T-helper 2 cell treated with Interferon-gamma antibody and Interleukin-4, amounts not matched to agents 100 ng/mL and 5 ng/mL, for 36 hours (primary cell): ENCODE results near the gene MAEA. TPM values are rescaled to one million over a fixed set of nuclear protein-coding genes. Genes with fewer than 3 reads are reported as not detected.

Experiments
- intact Hi-C: fragments of 100-400 bp; cut with micrococcal nuclease; formaldehyde crosslinking; loops from one replicate; pipeline ENCODE4 v1.15.1; 2023
- total RNA-seq: library from RNA; stranded (reverse); gene quantifications from 2 replicates; pipeline ENCODE4 v1.2.3, GENCODE V29; 2022

MAEA gene
- total RNA-seq, 1 donor from 2014 or later = 62.9 TPM

- intact Hi-C loops = no loop called here
These were observed 8.0 kb downstream of the MAEA start for GRCh38 chr4:1297456-1298325.

GRCh38 chr4:1298461-1298860 lies 8.8 kb downstream of the MAEA start:
- intact Hi-C loops = no loop called here

GRCh38 chr4:1299301-1299860 lies 9.7 kb downstream of the MAEA start:
- intact Hi-C loops = no loop called here

GRCh38 chr4:1300466-1301455 lies 11.1 kb downstream of the MAEA start:
- intact Hi-C loops = no loop called here

- intact Hi-C loops = no loop called here
These were observed 12.5 kb downstream of the MAEA start for GRCh38 chr4:1302159-1302558.

- intact Hi-C loops = no loop called here
These were observed 15.6 kb downstream of the MAEA start for GRCh38 chr4:1305261-1305711.

GRCh38 chr4:1305781-1306455 lies 16.2 kb downstream of the MAEA start:
- intact Hi-C loops = no loop called here

- intact Hi-C loops = no loop called here
These were observed 18.5 kb downstream of the MAEA start for GRCh38 chr4:1307951-1308735.

- intact Hi-C loops = loop anchor here (2.0 kb wide), 1 partner anchor 37 kb away; the partner anchor contains the start of gene UVSSA
These were observed 19.7 kb downstream of the MAEA start for GRCh38 chr4:1309261-1310010.

GRCh38 chr4:1310031-1310795 lies 20.5 kb downstream of the MAEA start:
- intact Hi-C loops = loop anchor here (2.0 kb wide), 1 partner anchor 37 kb away; the partner anchor contains the start of gene UVSSA

- intact Hi-C loops = loop anchor here (2.0 kb wide), 1 partner anchor 36 kb away; the partner anchor contains the start of gene UVSSA
These were observed 21.3 kb downstream of the MAEA start for GRCh38 chr4:1310796-1311631.

GRCh38 chr4:1312821-1313640 lies 23.3 kb downstream of the MAEA start:
- intact Hi-C loops = no loop called here

- intact Hi-C loops = no loop called here
These were observed 25.6 kb downstream of the MAEA start for GRCh38 chr4:1315306-1315705.

- intact Hi-C loops = no loop called here
These were observed 26.3 kb downstream of the MAEA start for GRCh38 chr4:1315836-1316536.

GRCh38 chr4:1316537-1317168 lies 27.0 kb downstream of the MAEA start:
- intact Hi-C loops = no loop called here
